RWPE2 (cell line): ENCODE data around the gene MCOLN1.

Experiments
- ATAC-seq: fragments of 200-7000 bp; cut with Tn5 transposase; 3 replicates; pipeline ENCODE4 v1.9.1; 2021; ENCODE audit warnings: low read depth
- DNase-seq: peaks from one replicate; pipeline ENCODE4 v3.0.0-alpha.2; 2020; ENCODE audit warnings: low spot score
- H3K27ac ChIP-seq: fragments of 450-650 bp; 2 replicates; pipeline ENCODE4 v1.5.1; 2017; ENCODE audit warnings: mild to moderate bottlenecking; ENCODE audit not compliant: poor library complexity, severe bottlenecking
- H3K27me3 ChIP-seq: fragments of 250-450 bp; sonication (Bioruptor Pico); 2 replicates; pipeline ENCODE4 v1.5.1; 2021; ENCODE audit warnings: mild to moderate bottlenecking, moderate library complexity; ENCODE audit not compliant: insufficient read depth, poor library complexity, severe bottlenecking
- H3K36me3 ChIP-seq: fragments of 250-450 bp; sonication (Bioruptor Pico); 2 replicates; pipeline ENCODE4 v1.5.1; 2020; ENCODE audit warnings: low read depth, mild to moderate bottlenecking, moderate library complexity
- H3K4me1 ChIP-seq: fragments of 250-450 bp; sonication (Bioruptor Pico); 2 replicates; pipeline ENCODE4 v1.5.1; 2021; ENCODE audit warnings: mild to moderate bottlenecking, moderate library complexity; ENCODE audit not compliant: insufficient read depth, poor library complexity, severe bottlenecking
- H3K4me3 ChIP-seq: fragments of 250-450 bp; sonication (Bioruptor Pico); 2 replicates; pipeline ENCODE4 v1.5.1; 2021; ENCODE audit warnings: mild to moderate bottlenecking, moderate library complexity; ENCODE audit not compliant: severe bottlenecking
- H3K9me3 ChIP-seq: fragments of 250-450 bp; sonication (Bioruptor Pico); 2 replicates; pipeline ENCODE4 v1.5.1; 2021; ENCODE audit warnings: mild to moderate bottlenecking, moderate library complexity; ENCODE audit not compliant: severe bottlenecking
- CTCF ChIP-seq: fragments of 450-650 bp; IDR thresholded peaks from one replicate; pipeline ENCODE4 v1.5.1; 2017; ENCODE audit warnings: mild to moderate bottlenecking, moderate library complexity; ENCODE audit not compliant: poor library complexity, severe bottlenecking

Gene MCOLN1

DNA sequence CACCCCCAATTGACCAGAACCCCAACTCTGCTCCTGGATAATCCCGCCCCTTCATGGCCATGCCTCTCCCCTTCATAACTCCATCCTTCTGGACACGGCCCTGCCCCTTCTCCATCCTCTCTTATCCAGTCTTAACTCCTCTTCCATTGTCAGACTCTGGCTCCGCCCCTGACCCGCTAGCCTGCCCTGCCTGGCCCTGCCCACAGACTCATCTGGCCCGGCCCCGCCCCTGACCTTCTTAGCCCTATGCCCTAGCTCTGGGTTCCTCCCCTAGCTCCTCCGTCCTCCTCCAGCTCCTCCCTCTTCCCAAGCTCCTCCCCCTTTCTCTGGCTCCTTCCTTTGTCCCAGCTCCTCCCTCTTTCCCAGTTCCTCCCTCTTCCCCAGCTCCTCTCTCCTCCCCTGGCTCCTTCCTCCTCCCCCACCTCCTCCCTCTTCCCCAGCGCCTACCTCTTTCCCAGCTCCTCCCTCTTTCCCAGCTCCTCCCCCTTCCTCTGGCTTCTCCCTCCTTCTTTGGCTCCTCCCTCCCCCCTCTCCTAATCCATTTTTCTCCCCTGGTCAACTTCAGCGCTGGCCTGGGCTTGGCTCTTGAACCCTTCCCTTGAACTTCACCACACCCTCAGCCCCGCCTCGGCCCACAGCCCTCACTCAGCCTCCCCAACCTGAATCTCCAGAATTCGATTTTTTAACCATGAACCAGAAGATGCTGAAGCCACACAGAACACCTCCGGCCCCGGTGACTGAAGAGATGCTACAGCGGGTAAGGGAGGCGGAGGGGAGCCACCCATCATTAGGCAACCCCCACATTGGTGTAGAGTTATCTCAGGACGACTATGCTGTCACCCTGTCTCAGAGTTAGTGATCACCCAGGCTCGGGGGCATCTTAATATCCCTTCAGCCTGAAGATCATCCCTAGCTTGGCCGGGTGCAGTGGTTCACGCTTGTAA lies 15.8 kb upstream of the MCOLN1 start:
- DNase-seq (peak; percentile 96), ATAC-seq (peak; percentile 88)
- H3K4me1 ChIP-seq: peaks cover 6% of the 10 kb centered on the region
- no peaks in the 10 kb centered on the region for H3K9me3 ChIP-seq
- H3K27me3 ChIP-seq: no peaks in the 10 kb centered on the region
- TF ChIP-seq CTCF: no peak
- H3K27ac ChIP-seq: peak overlapping the region; percentile 7
- H3K36me3 ChIP-seq: no peaks in the 10 kb centered on the region
- no peak overlapping the region for H3K4me3 ChIP-seq

- Histone ChIP-seq H3K9me3 (no peaks in the 10 kb centered on the region), H3K36me3 (no peaks in the 10 kb centered on the region), H3K4me1 (peaks cover 6% of the 10 kb centered on the region), H3K4me3 (no peak overlapping the region), H3K27me3 (no peaks in the 10 kb centered on the region), H3K27ac (no peak overlapping the region)
- ATAC-seq (peak; percentile 78), DNase-seq (peak; percentile 96)
- TF ChIP-seq CTCF: no peak
Observed at GRCh38 chr19:7507884-7508283, 14.5 kb upstream of the MCOLN1 start.

- Histone ChIP-seq H3K4me3 (no peak overlapping the region), H3K27ac (no peak overlapping the region), H3K27me3 (no peaks in the 10 kb centered on the region), H3K36me3 (no peaks in the 10 kb centered on the region), H3K9me3 (no peaks in the 10 kb centered on the region), H3K4me1 (peaks cover 6% of the 10 kb centered on the region)
- ATAC-seq (no peak), DNase-seq (no peak)
- no peak for TF ChIP-seq CTCF
Observed at GRCh38 chr19:7509625-7510024, 12.8 kb upstream of the MCOLN1 start.

- Histone ChIP-seq H3K36me3 (no peaks in the 10 kb centered on the region), H3K27ac (no peak overlapping the region), H3K4me3 (no peak overlapping the region), H3K9me3 (no peaks in the 10 kb centered on the region), H3K27me3 (no peaks in the 10 kb centered on the region), H3K4me1 (no peaks in the 10 kb centered on the region)
- no peak for TF ChIP-seq CTCF
- ATAC-seq (no peak), DNase-seq (no peak)
Observed at GRCh38 chr19:7512400-7512851, 10.0 kb upstream of the MCOLN1 start.
